Measurements from ENCODE around the gene BTBD10. TPM values are rescaled to one million over a fixed set of nuclear protein-coding genes. Genes with fewer than 3 reads are reported as not detected.

Gene BTBD10
- total RNA-seq, 1 experiment from 2014 or later = 23.3 TPM

DNA sequence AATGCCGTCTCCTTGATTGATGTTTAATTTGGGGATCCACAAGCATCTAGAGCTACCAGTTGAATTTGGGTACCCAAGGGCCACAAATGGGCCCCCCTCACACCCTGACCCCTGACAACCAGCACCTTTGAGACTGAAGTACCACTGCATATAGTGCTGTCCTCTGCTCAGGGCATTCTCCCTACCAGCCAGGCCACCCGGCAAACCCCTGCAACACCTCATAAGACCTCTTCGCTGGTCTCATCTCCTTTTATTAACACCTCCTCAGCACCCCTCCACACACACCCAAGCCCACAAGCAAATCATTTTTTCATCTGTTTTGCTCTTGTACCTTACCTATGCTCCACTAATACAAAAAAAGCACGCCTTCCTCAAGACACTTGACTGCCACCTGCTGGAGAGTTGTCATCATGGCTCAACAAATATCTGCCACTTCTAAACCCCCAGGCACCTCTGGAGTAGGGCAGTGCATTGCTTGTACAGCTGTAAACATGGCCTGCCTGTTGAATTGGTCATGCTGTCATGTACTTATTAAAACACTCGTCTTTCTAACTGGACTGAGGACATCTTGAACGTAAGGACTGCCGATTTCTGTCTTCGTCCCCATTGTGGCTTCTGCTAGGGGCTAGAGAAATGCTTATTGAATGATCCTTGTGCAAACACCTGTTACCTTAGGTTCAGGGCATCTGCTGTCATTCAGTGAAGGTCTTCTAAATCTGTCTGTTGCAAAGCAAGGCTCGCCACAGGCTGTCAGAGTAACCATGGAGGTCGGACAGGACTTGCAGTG is 118.9 kb downstream of the BTBD10 start:
- Mint-ChIP-seq H3K36me3 (ENCODE audit: insufficient read depth in 1 of 3, low read depth in 3 of 3) (no peaks in the 10 kb centered on the region), H3K4me1 (peaks cover 17 to 23% of the 10 kb centered on the region in 2 experiments), H3K27ac (peak overlapping the region in 1 of 3 experiments; percentile 3; a peak in 1 of 7 replicates), H3K9me3 (peaks cover 0 to 2% of the 10 kb centered on the region in 2 experiments; a peak in 2 of 5 replicates), H3K4me3 (no peak overlapping the region), H3K27me3 (ENCODE audit: low read depth) (no peaks in the 10 kb centered on the region)
- H3K56ac ChIP-seq (ENCODE audit: insufficient read length, low read depth, low read length) = no peak overlapping the region
- H4K91ac ChIP-seq (ENCODE audit: insufficient read length, low read depth, low read length) = no peak overlapping the region
- no peak overlapping the region for H4K8ac ChIP-seq (replicated peaks; ENCODE audit: insufficient read length, low read depth, low read length)
- H4K20me1 ChIP-seq (ENCODE audit: control insufficient read depth, insufficient read depth, insufficient read length) = no peaks in the 10 kb centered on the region
- H4K5ac ChIP-seq (ENCODE audit: insufficient read length, low read depth, low read length) = no peak overlapping the region
- no peak overlapping the region for H3T11ph ChIP-seq (ENCODE audit: low read length)
- H3K14ac ChIP-seq (ENCODE audit: insufficient read depth, low read length) = no peak overlapping the region; the same call in 1 of the 2 replicates
- TF ChIP-seq CTCF (conservative IDR thresholded peaks at IDR 0.05) = peak; percentile 80
- H3K4me1 ChIP-seq (ENCODE audit: insufficient read depth, low read length) = no peaks in the 10 kb centered on the region
- H2AK5ac ChIP-seq (ENCODE audit: insufficient read length, low read length) = no peak overlapping the region
- H2BK15ac ChIP-seq (ENCODE audit: low read depth, low read length) = no peak overlapping the region
- H3K9me3 ChIP-seq (ENCODE audit: control insufficient read depth, low read depth, low read length) = no peaks in the 10 kb centered on the region
- no peak overlapping the region for H2BK12ac ChIP-seq (ENCODE audit: insufficient read length, low read depth, low read length)
- H3K18ac ChIP-seq (ENCODE audit: insufficient read length, low read depth, low read length) = no peak overlapping the region
- peak; percentile 64 for DNase-seq
- no peak overlapping the region for H3K4me2 ChIP-seq (ENCODE audit: insufficient read depth, insufficient read length, low read length)
- H3K4ac ChIP-seq (ENCODE audit: low read depth, low read length) = no peak overlapping the region
- no peak overlapping the region for H3K9ac ChIP-seq (ENCODE audit: extremely low read depth, insufficient read length, low read length)
- no CpG with 5 or more reads among the region's 10 CpGs for WGBS (ENCODE audit: extremely low coverage, insufficient read length, low lambda C conversion rate)
- H3K27me3 ChIP-seq (ENCODE audit: insufficient read depth, low read length) = no peaks in the 10 kb centered on the region
- no peaks in the 10 kb centered on the region for H3K79me1 ChIP-seq (ENCODE audit: insufficient read depth, low read depth, low read length, poor library complexity, severe bottlenecking)
- no peaks in the 10 kb centered on the region for H3K23me2 ChIP-seq (ENCODE audit: insufficient read length, low read depth, low read length, poor library complexity, severe bottlenecking)
- no peak overlapping the region for H2BK5ac ChIP-seq (ENCODE audit: insufficient read length, low read length)
- no peak overlapping the region for H3K27ac ChIP-seq (ENCODE audit: insufficient read length, low read depth, low read length)
- no peak overlapping the region for H2BK120ac ChIP-seq (ENCODE audit: low read depth, low read length, poor library complexity, severe bottlenecking)
- H2BK20ac ChIP-seq (ENCODE audit: low read depth, low read length, poor library complexity, severe bottlenecking) = no peak overlapping the region
- H3K79me2 ChIP-seq (ENCODE audit: insufficient read depth, low read length) = no peaks in the 10 kb centered on the region
- H2AFZ ChIP-seq (ENCODE audit: low read length) = no peak overlapping the region
- H3K23ac ChIP-seq (ENCODE audit: insufficient read length, low read depth, low read length) = no peak overlapping the region

Measured in H9 (cell line).